OCI-M2 (cell line): ENCODE results near the gene PSEN1.
"Not testable (repeated sequence)": the region's sequence is repeated elsewhere in the genome, so short reads cannot be mapped to it uniquely, and the experiment has no call there.

Experiments used
- DNase-seq: peaks from one replicate; lab custom pipeline; 2025; ENCODE audit not compliant: unreplicated experiment; lab: John Stamatoyannopoulos, UW

The PSEN1 gene

GRCh38 chr14:73162251-73162650 is 25.9 kb downstream of the PSEN1 start:
- DNase-seq = no peak

GRCh38 chr14:73166399-73166798 is 30.1 kb downstream of the PSEN1 start:
- no peak for DNase-seq

GRCh38 chr14:73167727-73168126 is 31.4 kb downstream of the PSEN1 start:
- no peak for DNase-seq

GRCh38 chr14:73168274-73168673 is 32.0 kb downstream of the PSEN1 start:
- DNase-seq = no peak

GRCh38 chr14:73168691-73169090 is 32.4 kb downstream of the PSEN1 start:
- DNase-seq = no peak

- not testable (repeated sequence) for DNase-seq
Measured at GRCh38 chr14:73169855-73170254, 33.5 kb downstream of the PSEN1 start.

- DNase-seq = no peak
Measured at GRCh38 chr14:73170686-73171085, 34.4 kb downstream of the PSEN1 start.

- DNase-seq = no peak
Measured at GRCh38 chr14:73172500-73172899, 36.2 kb downstream of the PSEN1 start.

GRCh38 chr14:73173092-73173735 is 36.9 kb downstream of the PSEN1 start:
- DNase-seq = no peak

- no peak for DNase-seq
Measured at GRCh38 chr14:73176685-73177084, 40.4 kb downstream of the PSEN1 start.

- DNase-seq = no peak
Measured at GRCh38 chr14:73180385-73180805, 44.1 kb downstream of the PSEN1 start.

- not testable (repeated sequence) for DNase-seq
Measured at GRCh38 chr14:73180969-73181368, 44.7 kb downstream of the PSEN1 start.

GRCh38 chr14:73188501-73188911 is 52.2 kb downstream of the PSEN1 start:
- no peak for DNase-seq

GRCh38 chr14:73189651-73190050 is 53.3 kb downstream of the PSEN1 start:
- no peak for DNase-seq

- DNase-seq = no peak
Measured at GRCh38 chr14:73191441-73191840, 55.1 kb downstream of the PSEN1 start.

GRCh38 chr14:73194306-73194705 is 58.0 kb downstream of the PSEN1 start:
- not testable (repeated sequence) for DNase-seq

- DNase-seq = no peak
Measured at GRCh38 chr14:73198253-73198652, 61.9 kb downstream of the PSEN1 start.

GRCh38 chr14:73203527-73203926 is 67.2 kb downstream of the PSEN1 start:
- DNase-seq = no peak

- no peak for DNase-seq
Measured at GRCh38 chr14:73207615-73208014, 71.3 kb downstream of the PSEN1 start.

- no peak for DNase-seq
Measured at GRCh38 chr14:73208390-73208789, 72.1 kb downstream of the PSEN1 start.

GRCh38 chr14:73208846-73209245 is 72.5 kb downstream of the PSEN1 start:
- DNase-seq = no peak

- DNase-seq = no peak
Measured at GRCh38 chr14:73209953-73210352, 73.6 kb downstream of the PSEN1 start.
